Left ventricle myocardium inferior (tissue), 1 donor: ENCODE results near the gene STAT4. TPM values are rescaled to one million over a fixed set of nuclear protein-coding genes. Genes with fewer than 3 reads are reported as not detected.

Experiments used
- DNase-seq: peaks from one replicate; pipeline ENCODE4 v3.0.0-alpha.2; 2020
- H3K27ac ChIP-seq: fragments of 200-600 bp; replicated peaks from 2 replicates; pipeline ENCODE4 v1.8.0; 2021
- H3K27me3 ChIP-seq: fragments of 200-600 bp; 2 replicates; pipeline ENCODE4 v1.8.0; 2021; ENCODE audit warnings: low read depth
- H3K36me3 ChIP-seq: fragments of 200-600 bp; 2 replicates; pipeline ENCODE4 v1.8.0; 2021
- H3K4me1 ChIP-seq: fragments of 200-600 bp; 2 replicates; pipeline ENCODE4 v1.8.0; 2021
- H3K4me3 ChIP-seq: fragments of 200-600 bp; 2 replicates; pipeline ENCODE4 v1.8.0; 2021; ENCODE audit warnings: mild to moderate bottlenecking, moderate library complexity
- H3K9me3 ChIP-seq: fragments of 200-600 bp; replicated peaks from 2 replicates; pipeline ENCODE4 v1.8.0; 2021
- intact Hi-C: fragments of 100-400 bp; cut with micrococcal nuclease; formaldehyde crosslinking; loops from one replicate; pipeline ENCODE4 v1.11.0; 2022
- total RNA-seq: library from RNA; stranded (reverse); fragmentation: NEBNext Ultra II Directional; extraction: Animal tissue kit (Norgen Biotek cat#: 25700); gene quantifications from one replicate; pipeline ENCODE4 v1.2.1, GENCODE V29; 2021
- TF ChIP-seq, protein P1 (sequence below): fragments of 200-600 bp; IDR thresholded peaks from 2 replicates; pipeline ENCODE4 v1.8.0; 2021; ENCODE audit warnings: antibody characterized with exemption, mild to moderate bottlenecking, borderline replicate concordance
- donor health status: DM: no; HTN: yes; CAD: no; lungs with severe emphysema.

Gene STAT4
- total RNA-seq, 1 donor from 2014 or later: 0.82 TPM

GRCh38 chr2:191109888-191110287 is 40.9 kb downstream of the STAT4 start:
- intact Hi-C loops: no loop called here
- Histone ChIP-seq H3K9me3 (no peaks in the 10 kb centered on the region), H3K27me3 (no peaks in the 10 kb centered on the region), H3K27ac (no peak overlapping the region), H3K36me3 (no peaks in the 10 kb centered on the region), H3K4me1 (no peaks in the 10 kb centered on the region), H3K4me3 (no peak overlapping the region)
- TF ChIP-seq, protein P1, sequence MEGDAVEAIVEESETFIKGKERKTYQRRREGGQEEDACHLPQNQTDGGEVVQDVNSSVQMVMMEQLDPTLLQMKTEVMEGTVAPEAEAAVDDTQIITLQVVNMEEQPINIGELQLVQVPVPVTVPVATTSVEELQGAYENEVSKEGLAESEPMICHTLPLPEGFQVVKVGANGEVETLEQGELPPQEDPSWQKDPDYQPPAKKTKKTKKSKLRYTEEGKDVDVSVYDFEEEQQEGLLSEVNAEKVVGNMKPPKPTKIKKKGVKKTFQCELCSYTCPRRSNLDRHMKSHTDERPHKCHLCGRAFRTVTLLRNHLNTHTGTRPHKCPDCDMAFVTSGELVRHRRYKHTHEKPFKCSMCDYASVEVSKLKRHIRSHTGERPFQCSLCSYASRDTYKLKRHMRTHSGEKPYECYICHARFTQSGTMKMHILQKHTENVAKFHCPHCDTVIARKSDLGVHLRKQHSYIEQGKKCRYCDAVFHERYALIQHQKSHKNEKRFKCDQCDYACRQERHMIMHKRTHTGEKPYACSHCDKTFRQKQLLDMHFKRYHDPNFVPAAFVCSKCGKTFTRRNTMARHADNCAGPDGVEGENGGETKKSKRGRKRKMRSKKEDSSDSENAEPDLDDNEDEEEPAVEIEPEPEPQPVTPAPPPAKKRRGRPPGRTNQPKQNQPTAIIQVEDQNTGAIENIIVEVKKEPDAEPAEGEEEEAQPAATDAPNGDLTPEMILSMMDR: no peak
- DNase-seq: no peak

- no peaks in the 10 kb centered on the region for H3K36me3 ChIP-seq
- TF ChIP-seq, protein P1: no peak
- H3K4me3 ChIP-seq: no peak overlapping the region
- no peaks in the 10 kb centered on the region for H3K9me3 ChIP-seq
- no peaks in the 10 kb centered on the region for H3K4me1 ChIP-seq
- no peak overlapping the region for H3K27ac ChIP-seq
- H3K27me3 ChIP-seq: no peaks in the 10 kb centered on the region
- no peak for DNase-seq
- intact Hi-C loops: no loop called here
These were observed 42.5 kb downstream of the STAT4 start for GRCh38 chr2:191108331-191108730.

- TF ChIP-seq, protein P1: no peak
- Histone ChIP-seq H3K9me3 (no peaks in the 10 kb centered on the region), H3K36me3 (no peaks in the 10 kb centered on the region), H3K27ac (no peak overlapping the region), H3K4me1 (no peaks in the 10 kb centered on the region), H3K4me3 (no peak overlapping the region), H3K27me3 (no peaks in the 10 kb centered on the region)
- intact Hi-C loops: no loop called here
- DNase-seq: no peak
These were observed 45.7 kb downstream of the STAT4 start for GRCh38 chr2:191105082-191105481.

DNA sequence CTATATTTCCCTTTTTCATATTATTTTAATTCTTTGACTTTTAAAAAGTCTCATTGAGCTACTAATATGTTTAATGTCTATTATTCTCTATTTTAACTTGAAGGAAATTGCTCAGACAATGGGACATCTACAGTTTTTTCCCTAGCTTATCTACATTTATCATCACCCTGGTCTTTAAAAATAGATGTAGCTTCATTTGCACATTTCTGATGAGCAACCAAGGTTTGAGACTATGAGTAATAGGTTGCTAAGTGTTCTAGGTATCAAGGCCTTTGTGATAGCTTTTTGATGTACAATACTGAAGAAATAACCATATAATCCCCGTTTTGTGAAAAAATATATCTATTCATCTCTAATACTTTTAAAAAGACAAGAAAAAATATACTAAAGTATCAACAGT is 47.0 kb downstream of the STAT4 start:
- TF ChIP-seq, protein P1: no peak
- Histone ChIP-seq H3K9me3 (no peaks in the 10 kb centered on the region), H3K4me1 (no peaks in the 10 kb centered on the region), H3K27me3 (no peaks in the 10 kb centered on the region), H3K4me3 (no peak overlapping the region), H3K36me3 (no peaks in the 10 kb centered on the region), H3K27ac (no peak overlapping the region)
- intact Hi-C loops: no loop called here
- DNase-seq: no peak

DNA sequence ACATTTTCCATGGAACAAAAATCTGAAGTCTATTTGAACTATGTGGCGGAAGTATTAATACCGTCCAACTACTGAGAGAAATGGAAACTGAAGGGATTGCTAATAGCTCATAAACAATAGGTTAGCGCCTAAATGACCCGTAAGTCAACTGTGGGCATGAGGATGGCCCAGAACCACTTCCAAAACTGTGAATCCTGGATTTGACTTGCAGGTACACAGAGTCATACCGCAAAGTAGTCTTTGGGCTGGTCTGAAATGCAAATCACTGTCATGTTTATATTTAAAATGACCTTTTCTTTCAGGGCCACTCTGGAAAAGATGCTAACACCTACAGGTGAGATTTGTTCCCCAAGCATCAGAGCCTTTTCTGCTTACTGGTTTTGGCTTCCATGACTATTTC is 50.6 kb downstream of the STAT4 start:
- no peak overlapping the region for H3K27ac ChIP-seq
- TF ChIP-seq, protein P1: no peak
- no peak overlapping the region for H3K4me3 ChIP-seq
- no peaks in the 10 kb centered on the region for H3K27me3 ChIP-seq
- no peaks in the 10 kb centered on the region for H3K36me3 ChIP-seq
- intact Hi-C loops: no loop called here
- H3K4me1 ChIP-seq: no peaks in the 10 kb centered on the region
- peaks cover 9% of the 10 kb centered on the region for H3K9me3 ChIP-seq
- DNase-seq: no peak

DNA sequence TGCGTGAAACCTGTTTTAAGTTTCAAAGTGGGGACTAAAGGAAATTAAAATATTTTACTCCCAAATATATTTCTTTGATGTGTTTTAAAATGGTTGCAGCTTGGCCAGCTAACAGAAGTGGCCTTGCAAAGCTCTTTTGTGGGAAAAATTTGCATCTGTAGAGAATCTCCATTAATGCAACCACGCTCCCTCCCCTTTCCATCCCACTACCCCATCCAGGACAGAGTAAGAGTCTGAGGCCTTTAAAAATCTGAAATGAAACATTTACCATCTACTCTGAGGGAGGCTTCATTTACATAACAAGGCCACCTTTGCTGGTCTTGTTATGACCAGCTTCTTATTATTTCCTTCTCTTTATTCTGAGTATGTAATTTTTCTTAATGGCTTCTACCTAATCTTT is 63.5 kb downstream of the STAT4 start:
- DNase-seq: no peak
- TF ChIP-seq, protein P1: no peak
- Histone ChIP-seq H3K27me3 (no peaks in the 10 kb centered on the region), H3K9me3 (peaks cover 8% of the 10 kb centered on the region), H3K4me3 (no peak overlapping the region), H3K4me1 (no peaks in the 10 kb centered on the region), H3K36me3 (no peaks in the 10 kb centered on the region), H3K27ac (no peak overlapping the region)
- intact Hi-C loops: no loop called here
